CD4-positive, alpha-beta T cell treated with Interleukin-6 for 4 hours (primary cell): ENCODE data around the gene ANKS6.

Source experiments
- DNase-seq: peaks from one replicate; pipeline ENCODE4 v3.0.0-alpha.2; 2020; ENCODE audit warnings: mixed read lengths

Gene ANKS6

DNA sequence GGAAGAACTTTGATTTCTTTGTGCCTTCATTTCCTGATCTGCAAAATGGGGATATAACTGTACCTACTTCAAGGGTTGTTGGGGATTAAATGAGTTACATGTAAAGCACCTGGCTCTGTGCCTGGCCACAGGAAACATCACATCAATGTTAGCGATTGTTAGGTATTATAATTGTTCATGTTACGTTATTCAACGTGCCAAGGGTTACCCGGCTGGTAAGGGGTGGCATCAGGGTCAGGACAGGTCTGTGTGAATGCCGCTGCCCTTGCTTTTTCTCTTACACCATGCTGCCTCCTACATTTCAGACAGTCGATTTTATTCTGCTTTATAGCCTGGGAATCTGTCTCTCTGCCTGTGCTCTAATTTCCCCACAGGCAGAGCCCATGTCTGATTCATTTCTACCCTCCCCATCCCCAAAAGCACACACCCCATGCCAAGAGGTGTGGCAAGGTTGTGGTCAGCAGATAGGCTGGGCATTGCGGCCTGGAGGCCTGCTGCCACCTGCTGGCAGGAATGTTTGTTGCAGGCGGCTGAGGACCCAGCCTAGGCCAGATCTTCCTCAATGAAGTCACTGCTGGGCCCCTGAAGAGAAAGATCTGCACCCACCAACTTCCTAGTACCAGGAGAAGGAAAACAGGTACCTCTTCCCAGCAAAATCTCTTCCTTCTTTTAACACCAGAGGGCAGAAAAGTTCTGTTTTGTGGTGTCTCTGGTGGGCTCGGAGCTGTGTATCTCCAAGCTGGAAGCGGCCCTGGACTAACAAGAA, 5.3 kb downstream of the ANKS6 start:
- DNase-seq, result peak; percentile 61

DNA sequence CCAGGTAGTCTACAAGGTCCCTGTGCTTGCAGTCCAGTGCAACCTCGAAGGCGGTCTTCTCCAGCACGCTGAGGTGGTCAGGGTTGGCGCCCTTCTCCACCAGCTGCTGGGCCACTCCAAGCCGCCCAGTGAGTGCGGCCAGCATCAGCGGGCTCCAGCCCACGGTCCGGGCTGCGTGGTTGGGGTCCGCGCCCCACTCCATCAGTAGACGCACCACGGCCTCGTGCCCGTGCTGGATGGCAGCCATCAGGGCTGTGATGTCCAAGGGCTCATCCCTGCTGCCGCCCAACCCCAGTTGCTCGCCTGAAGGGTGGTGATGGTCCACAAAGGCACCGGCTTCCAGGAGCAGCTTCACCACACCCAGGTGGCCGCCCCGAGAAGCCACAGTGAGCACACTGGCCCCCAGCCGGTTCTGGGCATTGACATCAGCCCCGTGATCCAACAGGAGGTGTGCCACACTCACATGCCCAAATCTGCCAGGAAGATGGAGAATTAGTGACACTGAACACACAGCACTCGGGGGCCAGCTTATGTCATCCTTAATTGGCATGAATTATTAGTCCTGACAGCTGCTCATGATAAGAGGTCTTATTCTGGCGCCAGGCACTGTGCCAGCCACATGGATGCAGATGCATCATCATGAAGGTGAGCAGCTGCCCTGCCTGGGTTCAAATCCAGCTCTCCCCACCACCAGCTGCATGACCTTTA, 6.1 kb downstream of the ANKS6 start:
- DNase-seq, result no peak

DNA sequence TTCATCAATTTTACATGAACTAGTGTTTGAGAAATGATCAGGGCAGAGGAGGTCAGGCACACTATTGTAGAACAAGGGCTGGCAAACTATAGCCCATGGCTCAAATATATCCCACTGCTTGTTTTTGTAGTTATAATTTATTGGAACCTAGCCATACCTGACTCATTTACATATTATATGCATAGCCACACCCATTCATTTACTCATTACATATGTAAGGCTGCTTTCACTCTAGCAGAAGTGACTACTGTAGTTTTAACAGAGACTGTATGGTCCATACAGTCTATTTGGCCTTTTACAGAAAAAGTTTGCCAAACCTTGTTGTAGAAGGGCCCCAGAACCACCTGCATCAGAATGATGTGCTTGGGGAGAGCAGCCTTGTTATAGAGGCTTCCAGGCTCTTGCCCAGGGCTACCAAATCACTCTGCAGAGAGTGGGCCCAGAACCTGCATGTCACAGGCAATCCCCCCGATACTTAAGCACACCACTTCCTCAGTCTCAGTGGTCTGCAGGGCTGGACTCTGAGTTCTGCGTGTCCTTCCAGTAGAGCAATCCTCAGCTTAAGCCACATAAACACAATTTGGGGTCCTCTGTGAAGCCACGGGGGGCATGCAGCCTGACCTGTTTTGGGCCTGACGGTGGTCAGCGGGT, 6.7 kb downstream of the ANKS6 start:
- no peak for DNase-seq

DNA sequence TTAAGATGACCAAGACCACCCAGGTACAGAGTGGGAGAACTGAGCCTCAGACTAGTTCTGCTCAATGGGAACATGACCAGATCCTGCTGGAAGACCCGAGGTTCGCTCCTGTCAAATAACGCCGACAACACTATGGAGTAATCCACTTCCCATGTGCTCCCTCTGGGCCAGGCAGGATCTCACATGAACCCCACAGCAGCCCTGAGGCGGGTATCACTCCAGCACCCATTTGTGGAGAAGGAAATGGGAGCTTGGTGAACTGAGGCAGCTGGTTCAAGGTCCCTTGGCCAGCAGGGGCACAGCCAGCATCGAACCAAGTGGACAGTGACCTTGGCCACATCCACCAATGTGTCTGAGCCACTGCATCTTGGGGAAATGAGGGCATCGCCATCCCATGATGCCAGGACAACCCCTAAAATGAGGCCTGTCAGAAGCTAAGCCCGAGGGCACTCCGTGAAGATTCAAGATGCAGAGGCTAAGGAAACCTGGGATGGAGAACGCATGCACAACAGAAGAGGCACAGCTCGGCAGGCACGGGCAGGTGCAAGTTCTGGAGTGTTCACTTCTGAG, 8.5 kb downstream of the ANKS6 start:
- no peak for DNase-seq

DNA sequence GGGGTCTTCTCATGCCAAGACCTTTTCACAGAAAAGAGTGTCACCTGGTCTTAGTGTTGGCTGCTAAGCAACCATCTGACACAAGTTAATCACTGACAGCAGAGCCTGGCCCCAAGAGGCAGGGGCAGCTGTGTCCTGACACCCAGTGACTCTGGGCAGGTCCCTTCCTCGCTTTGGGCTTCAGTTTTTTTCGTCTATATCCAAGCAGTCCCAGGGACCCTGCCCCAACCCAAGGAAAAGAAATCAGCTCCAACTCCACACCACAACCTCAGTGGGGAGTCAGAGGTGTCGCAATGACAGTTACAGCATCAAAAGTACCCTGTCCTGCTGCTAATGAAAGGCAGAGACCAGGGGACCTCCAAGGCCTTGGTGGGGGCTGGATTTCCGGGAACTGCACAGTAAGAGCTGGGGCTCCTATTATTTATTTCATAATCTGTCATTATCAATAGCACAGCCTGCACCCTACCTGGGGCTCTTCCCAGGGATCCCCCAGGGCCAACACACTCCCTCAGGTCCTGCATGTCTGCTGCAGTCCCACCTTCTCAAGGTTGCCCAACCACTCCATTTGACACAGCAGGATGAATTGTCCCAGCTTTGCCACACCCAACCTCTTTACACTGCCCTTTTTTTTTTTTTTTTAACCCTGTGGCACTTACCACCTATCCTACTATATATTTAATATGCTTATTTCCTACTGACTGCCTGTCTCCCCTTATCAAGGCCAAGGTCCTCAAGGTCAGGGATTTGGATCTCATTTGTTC, 9.4 kb downstream of the ANKS6 start:
- no peak for DNase-seq

DNA sequence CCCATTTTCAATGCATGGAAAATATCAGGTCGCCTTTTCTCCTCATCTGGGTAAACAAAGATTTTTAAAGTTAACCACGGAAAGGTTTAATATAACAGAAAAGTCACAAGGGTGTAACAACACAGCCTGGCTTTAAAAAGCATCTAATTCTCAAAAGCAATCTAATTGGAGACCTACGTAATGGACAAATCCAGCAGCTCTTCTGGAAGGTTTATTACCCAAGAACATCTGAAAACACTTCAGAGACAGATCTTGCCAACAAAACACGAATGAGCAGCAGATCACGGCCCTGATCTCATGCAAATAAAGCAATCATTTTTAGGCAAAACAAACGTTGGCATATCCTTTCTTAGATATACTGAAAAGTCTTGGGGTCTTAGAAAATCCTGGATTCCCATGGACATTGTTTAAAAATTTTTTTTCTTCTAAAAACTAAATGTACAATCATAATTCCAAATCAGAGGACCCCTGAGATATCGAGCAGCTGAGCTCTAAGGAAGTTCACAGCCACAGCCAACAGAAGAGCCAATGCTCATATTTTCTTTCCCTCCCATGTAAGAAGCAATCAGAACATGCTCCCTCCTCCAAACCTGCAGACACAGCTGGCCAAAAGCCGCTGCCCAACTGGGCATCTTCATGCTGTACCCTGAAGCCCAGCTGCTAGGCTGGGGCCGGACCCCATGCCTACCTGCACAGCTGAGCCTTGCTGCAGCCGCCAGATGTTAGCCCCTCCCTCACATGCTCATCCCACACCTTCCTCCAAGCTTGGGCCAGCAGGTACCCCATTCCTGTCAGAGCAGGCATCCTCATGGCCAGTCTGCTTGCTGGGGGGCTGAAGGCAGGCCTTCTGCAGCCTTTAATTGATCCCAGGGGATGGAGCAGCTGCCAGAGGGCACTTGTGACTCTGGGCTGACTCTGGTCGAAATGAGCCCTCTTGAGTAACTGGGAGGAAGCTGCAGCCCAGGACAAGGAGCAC, 11.2 kb downstream of the ANKS6 start:
- DNase-seq, result no peak

DNA sequence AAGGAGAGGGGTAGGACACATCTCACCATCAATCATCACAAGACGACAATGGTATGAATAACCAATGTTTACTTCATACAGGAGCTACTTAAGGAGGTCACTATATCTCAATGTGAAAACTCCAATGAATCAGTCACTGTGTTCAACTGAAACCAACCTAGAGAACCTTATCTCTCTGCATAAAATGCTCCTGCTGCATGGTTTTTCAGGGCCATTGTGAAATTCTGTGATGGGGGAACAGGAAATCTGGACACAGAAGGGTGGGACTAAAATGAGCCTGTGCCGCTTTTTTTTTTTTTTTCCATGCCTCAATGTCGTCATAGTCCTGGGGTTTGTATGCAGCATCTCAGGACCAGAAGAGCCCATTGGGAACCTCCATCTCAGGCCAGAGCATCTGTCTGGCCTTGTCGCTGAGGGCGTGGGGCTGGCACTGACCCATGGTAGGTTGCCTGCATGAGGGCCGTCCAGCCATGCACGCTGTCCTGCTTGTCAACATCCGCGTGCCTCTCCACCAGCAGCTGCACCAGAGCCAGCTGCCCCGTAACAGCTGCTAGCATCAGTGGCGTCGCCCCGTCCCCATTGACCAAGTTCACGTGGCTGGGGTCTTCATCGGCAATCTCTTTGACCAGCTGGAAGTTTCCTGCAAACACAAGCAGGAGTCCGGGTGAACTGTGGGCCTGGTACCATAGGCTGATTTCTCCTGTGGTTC, 12.7 kb downstream of the ANKS6 start:
- no peak for DNase-seq

DNA sequence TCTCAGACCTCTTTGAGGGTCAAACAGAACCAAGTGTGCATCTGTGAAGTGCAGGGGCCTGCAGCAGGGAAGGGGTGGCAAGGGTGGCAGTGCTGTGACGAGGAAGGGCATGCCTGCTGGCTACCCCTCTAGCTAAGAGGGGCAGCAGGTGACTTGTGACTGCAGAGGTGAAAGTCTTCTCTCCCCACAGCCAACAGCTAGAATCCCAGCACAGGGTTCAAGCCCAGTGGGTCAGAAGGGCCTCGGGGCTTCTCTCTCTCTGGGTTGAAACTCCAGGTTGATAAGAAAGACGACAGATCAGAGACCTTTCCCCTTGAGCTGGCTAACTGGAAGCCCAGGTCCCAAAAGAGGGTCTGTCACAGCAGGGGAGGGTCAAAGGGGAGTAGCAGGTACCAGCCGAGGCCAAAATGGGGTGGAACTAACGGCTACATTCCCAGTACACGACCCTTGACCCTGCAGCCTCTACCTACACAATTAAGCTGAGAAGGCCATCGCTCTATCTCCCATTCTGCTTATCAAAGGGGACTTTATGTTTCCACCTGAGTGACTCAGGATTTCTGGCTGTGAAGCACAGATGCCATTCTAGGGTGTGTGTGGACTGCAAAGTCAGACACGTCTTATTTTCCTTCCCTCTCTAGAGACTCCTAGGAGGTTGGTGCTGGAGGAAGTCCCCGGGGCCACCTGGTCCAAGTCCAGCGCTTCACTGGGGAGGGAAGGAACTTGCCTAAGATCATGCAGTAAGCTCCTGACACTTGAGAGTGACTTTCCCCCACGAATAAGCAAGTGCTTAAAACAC, 14.6 kb downstream of the ANKS6 start:
- DNase-seq, result no peak

DNA sequence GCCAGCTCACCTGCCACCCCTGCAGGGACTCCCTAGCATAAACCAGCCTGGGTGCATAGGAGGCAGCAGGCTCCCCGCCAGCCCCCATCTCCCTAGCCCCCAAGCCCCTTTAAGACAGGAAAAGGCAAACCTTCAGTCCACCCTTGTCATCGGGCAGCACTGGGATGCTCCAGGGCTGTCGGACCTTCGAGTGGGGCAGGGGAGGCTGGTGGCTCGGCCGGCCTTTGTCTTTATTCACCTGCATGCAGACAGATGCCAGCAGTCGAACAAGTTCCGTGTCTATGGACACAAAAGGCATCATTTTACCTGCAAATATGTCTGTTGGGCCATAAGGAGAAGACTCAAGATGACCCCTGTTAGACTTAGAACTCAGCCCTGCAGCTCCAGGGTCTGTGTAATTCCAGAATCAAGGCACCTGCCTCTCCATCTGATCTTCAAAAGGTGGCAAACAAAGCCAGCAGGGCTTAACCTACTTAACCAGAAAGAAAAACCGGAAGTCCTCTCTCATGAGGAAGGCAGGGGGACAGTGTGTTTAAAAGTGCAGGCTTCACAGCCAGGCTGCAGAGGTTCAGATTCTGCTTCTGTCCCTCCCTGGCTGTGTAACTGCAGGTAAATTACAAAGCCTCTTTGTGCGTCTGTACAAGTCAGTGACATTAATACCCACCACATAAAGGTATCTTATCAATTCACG, 16.2 kb downstream of the ANKS6 start:
- DNase-seq, result no peak

DNA sequence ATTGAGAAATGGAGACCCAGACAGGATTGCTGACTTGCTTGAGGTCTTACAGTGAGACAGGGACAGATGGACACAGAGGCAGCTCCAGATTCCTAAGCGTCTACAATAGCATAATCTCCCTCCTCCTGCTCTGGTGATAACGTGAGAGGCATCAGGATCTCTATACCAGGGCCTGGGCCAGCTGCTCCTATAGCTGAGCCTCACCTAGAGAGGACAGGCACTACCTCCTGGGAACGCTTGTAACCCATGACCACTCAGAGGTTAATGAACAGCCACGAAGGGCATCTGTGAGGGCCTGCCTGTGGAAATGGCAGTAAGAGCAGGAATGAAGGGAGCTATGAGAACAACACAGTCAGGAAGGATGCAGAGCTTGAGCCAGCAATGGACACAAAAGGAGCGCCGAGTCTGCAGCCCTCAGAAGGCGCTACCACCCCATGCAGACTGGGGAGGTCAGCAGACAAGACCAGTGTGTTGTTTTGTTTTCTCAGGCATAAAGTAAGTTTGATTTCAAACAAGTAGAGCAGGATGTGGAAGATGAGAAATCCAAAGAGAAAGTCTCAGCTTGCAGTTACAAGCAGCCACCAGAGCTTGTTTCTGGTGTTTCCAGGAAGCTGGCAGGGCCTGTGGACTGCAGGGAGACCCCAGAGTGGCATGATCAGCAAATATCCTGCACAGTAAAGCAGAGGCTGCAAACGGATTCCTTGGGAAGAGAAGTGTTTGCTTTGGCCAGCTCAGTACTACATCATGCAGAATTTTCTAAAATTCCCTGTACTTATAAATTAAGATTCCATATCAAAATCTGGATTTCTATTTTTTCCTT, 17.4 kb downstream of the ANKS6 start:
- no peak for DNase-seq

DNA sequence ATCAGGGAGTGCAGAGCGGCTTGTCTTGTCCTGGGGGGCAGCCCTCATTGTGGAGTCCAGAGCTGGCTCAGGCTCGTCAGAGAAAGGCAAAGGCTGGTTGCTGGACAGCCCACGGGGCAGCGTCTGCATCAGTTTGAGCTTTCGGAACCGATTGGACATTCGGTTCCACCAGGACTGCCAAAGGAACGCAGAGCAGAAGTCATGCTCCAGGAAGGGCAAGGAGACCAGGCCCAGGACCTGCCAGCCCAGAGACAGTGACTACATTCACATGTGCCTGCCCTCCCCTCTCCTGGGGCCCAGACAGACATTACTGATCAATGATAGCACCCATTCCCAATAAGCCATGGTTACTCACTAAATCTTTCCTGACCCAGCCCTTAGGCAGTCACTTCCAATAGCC, 18.1 kb downstream of the ANKS6 start:
- DNase-seq, result no peak

DNA sequence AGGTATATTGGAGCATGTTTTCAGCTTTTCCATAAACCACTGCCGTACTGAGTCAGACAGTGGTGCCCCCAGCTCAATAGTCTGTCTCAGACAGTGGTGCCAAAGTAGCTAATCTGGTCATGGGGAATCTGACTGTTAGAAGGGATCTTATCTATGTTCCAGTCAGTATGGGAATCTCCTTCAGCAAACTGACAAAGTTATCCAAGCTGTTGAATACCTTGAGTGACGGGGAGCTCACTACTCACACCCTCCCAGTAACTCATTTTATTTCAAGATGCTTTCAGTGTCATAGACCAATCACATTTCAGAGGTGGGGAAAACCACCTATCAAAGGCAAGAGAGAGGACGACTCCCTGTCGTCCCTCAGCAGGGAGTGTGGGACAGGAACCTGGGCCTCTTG, 18.7 kb downstream of the ANKS6 start:
- DNase-seq, result no peak

DNA sequence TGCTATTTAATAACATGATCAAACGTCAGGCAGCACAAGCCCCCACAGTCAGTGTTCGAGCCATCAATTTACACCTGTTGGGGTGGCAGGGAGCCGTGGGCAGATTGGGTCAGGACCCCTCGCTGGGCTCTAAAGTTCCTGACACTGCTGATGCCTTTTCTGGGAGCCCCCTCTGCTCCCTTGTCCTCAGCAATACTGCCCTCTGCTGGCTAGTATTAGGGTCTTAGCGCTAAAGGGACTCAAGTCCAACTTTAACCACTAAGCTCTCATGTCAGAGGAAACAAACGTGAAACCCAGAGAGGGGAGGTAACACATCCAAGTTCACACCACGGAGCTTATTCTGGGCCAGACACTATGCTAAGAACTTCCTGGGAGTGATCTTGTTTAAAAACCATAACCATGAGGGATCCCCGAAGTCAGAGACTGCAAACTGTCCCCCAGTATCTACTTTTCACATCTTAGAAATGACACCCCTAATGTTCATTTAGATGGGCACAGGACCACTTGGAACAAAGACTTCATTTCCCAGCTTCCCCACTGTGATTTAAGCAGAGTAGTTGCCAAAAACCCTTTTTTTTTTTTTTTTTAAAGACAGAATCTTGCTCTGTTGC, 20.4 kb downstream of the ANKS6 start:
- DNase-seq, result peak; percentile 38

DNA sequence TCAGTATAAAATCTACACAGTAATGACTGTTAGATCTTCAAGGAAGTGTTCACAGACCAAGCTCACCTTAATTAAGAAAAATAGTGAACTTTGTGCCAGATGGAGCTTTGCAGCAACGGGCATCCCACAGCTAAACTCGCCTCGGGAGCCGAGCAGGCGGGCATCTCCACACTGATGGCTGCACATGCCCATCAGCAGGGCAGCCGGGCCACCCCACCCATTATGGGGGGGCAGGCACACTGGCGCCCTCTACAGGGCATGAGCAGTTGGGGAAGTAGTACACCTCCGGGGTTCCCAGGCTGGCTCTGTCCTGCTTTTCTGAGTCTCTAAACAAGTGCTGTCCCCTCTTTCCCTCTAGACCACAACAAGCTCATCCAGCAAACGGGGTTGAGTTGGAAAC, 21.6 kb downstream of the ANKS6 start:
- DNase-seq, result peak; percentile 39

DNA sequence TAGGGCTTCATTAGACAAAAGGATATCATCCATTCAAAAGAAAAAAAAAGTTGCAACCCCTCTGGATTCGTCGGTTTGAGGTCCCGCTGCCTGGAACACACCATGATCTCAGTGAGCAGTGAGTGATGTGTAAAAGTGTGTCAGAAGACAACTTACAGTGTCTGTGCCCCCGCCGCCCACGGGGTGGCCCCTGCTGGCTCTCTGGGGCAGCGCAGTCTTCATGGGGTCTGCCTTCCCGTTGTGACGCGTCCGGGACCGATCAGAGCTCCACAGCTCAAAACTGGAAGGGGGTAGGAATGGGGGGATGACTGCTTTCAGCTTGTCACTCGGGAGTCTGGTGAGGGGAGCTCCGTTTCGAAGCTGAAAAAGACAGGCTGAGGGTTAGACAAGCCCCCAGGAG, 22.6 kb downstream of the ANKS6 start:
- no peak for DNase-seq

DNA sequence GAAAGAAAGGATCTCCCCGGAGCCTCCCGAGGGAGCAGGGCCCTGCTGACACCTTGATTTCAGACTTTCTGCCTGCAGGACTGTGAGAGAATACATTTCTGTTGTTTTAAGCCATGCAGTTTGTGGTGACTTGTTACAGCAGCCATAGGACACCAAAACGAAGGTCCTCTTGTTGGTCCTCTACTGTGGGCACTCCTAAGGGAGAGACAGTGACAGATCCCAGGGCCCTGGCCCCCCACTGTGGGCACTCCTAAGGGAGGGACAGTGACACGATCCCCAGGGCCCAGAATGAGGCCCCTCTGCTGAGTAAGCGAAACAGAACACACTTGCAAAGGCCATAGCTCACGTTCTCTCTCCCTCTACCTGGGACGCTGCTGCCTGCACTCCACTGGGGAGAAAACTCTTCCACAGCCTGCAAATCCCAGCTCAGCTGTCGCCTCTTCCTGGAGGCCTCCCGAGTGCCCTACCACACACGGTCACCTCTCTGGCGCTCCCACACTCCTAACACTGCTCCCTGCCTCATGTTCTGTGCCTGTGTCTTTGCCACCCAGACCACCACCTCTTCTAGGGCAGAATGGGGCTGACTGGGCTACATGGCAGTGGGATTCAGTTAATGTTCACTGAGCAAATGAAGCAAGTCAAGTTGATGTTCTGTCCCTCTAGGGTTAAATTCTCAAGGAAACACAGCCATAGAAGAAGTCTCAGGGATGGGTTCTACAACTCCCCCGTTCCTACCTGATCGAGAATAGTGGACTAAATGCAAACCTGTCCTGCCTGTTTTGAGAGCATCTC, 23.8 kb downstream of the ANKS6 start:
- DNase-seq, result no peak

DNA sequence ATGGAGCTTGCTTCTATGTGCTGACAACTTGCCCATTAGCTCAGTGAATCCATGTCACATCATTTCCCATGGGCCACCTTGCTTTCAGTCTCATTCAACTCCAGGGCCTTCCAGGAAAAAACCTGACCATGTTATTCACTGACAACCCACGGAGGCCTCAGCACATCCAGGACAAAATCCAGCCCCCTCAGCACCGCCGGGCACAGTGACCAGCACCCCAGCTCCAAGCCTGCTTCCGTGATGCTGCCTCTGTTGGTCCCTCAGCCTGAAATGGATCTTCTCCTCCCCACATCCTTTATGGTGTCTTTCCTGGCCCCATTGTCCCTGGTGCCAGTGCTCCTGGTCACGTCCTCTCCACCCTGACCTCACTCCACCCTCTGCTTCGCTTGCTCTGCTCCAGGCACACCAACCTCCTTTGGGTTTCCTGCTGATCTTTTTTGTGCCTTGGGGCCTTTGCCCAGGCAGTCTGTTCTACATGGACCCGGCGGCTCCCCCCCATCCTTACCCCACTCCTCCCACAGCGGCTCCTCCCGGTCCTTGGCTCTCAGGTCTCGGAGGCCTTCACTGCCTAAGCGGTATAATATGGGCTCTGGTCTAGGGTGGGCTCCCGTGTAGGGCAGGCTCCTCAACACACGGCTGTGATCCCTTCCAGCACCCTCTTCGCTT, 25.0 kb downstream of the ANKS6 start:
- no peak for DNase-seq
